Retinal pigment epithelial cell (primary cell): ENCODE data around the gene NLRP1.
A peak's percentile ranks its signal among the peaks of the same experiment; 100 is the strongest.

ENCODE experiments used
- DNase-seq: peaks from one replicate; pipeline ENCODE4 v3.0.0-alpha.2; 2010; ENCODE audit warnings: low read depth
- H3K4me3 ChIP-seq: 2 replicates; pipeline ENCODE4 v1.5.1; 2011; ENCODE audit warnings: mild to moderate bottlenecking, low read length, control low read depth, moderate library complexity
- CTCF ChIP-seq: conservative IDR thresholded peaks from 2 replicates; pipeline ENCODE4 v1.5.1; 2011; ENCODE audit warnings: low read depth, low read length, control low read depth, inconsistent platforms

Gene NLRP1

GRCh38 chr17:5502552-5502951 is 81.8 kb downstream of the NLRP1 start:
- TF ChIP-seq CTCF = no peak
- DNase-seq = no peak
- no peak overlapping the region for H3K4me3 ChIP-seq

- no peak overlapping the region for H3K4me3 ChIP-seq
- no peak for DNase-seq
- no peak for TF ChIP-seq CTCF
Measured at GRCh38 chr17:5501685-5502084, 82.6 kb downstream of the NLRP1 start.

GRCh38 chr17:5500589-5501391 is 83.5 kb downstream of the NLRP1 start:
- TF ChIP-seq CTCF = no peak
- H3K4me3 ChIP-seq = peak overlapping the region; percentile 75
- DNase-seq = peak; percentile 67

GRCh38 chr17:5500247-5500588 is 84.1 kb downstream of the NLRP1 start:
- TF ChIP-seq CTCF = no peak
- no peak for DNase-seq
- peak overlapping the region; percentile 75 for H3K4me3 ChIP-seq

- H3K4me3 ChIP-seq = peak overlapping the region; percentile 75
Measured at GRCh38 chr17:5499476-5500231, 84.7 kb downstream of the NLRP1 start.

GRCh38 chr17:5492970-5493369 is 91.3 kb downstream of the NLRP1 start:
- no peak for DNase-seq
- no peak for TF ChIP-seq CTCF
- no peak overlapping the region for H3K4me3 ChIP-seq

More at GRCh38 chr17:5499476-5500231, 84.7 kb downstream of the NLRP1 start:
- TF ChIP-seq CTCF = peak; percentile 2
- DNase-seq = no peak
